A375 (cell line): ENCODE results near the gene VAPA. TPM values are rescaled to one million over a fixed set of nuclear protein-coding genes. Genes with fewer than 3 reads are reported as not detected.

Experiments
- small RNA-seq: library from RNA; depleted of rRNA; stranded (forward); fragments of <200 nt; gene quantifications from one replicate; pipeline ENCODE3, GENCODE V24; 2014
- total RNA-seq: library from RNA; depleted of rRNA; stranded (reverse); fragments of >200 nt; shearing (Covaris generic); gene quantifications from 2 replicates; pipeline ENCODE4 v1.2.3, GENCODE V29; 2014; rRNA removed

The VAPA gene
- total RNA-seq = 152 and 162 TPM in 2 replicates

DNA sequence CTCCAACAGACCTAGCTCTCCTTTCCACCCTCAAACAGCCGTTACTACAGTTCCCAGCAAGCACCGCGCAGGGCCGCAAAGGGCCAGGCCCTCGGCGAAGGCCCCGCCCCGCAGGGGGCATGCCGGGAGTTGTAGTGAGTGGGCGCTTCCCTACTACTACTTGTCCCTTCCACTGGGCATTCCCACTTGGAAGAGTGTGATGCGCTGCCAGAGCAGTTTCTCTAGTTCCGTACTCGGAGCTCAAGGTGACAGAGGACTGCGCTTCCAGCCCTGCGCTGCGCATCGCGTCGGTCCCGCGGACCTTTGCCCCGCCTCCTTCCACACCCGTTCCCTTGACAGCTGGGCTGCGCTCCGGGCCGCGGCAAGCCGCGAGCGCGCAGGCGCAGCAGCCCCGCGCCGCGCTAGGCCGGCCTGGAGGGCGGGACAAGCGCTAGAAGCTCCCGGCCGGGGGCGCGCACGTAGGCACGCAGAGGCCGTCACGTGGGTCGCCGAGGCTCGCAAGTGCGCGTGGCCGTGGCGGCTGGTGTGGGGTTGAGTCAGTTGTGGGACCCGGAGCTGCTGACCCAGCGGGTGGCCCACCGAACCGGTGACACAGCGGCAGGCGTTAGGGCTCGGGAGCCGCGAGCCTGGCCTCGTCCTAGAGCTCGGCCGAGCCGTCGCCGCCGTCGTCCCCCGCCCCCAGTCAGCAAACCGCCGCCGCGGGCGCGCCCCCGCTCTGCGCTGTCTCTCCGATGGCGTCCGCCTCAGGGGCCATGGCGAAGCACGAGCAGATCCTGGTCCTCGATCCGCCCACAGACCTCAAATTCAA lies at the start of gene VAPA:
Gene VAPA, plus strand, starts transcription at position 491 of the 808 bp plus-strand sequence. Its CDS starts 241 bp downstream, at position 732.

GRCh38 chr18:9885170-9886004 lies 28.4 kb upstream of the VAPA start, which contains the start of gene TXNDC2:
Gene TXNDC2 (plus strand): TSS chr18:9885973. CDS start chr18:9886681, 708 bp downstream.

Small RNA genes within 50 kb of the gene (small RNA-seq; reads per million reads assigned to genes)
- gene RNA5SP450 = 3.1 reads per million, percentile 80 among the genes with 10 or more reads in this experiment

Other genes starting within 250 kb of the VAPA start
- gene RAB31, start 205.7 kb upstream of the VAPA start, total RNA-seq = 5.0 and 6.8 TPM in 2 replicates
- 0.08 TPM in 1 of 2 replicates, not detected in the other for gene TXNDC2, start 28.0 kb upstream of the VAPA start, total RNA-seq